H1 (cell line): ENCODE results near the gene GABRB2. TPM values are rescaled to one million over a fixed set of nuclear protein-coding genes. Genes with fewer than 3 reads are reported as not detected.

Source experiments
- CTCF ChIA-PET: fragments of 300-600 bp; sonication (Branson Sonifier 250); formaldehyde crosslinking; loops from one replicate; lab custom pipeline; 2021; ENCODE audit not compliant: partially characterized antibody; lab: Charles Lee
- POLR2A ChIA-PET: fragments of 300-600 bp; sonication (Branson Sonifier 250); formaldehyde crosslinking; loops from one replicate; lab custom pipeline; 2021; ENCODE audit warnings: inconsistent platforms; ENCODE audit not compliant: partially characterized antibody; lab: Charles Lee
- DNase-seq, 2 experiments: peaks; one replicate each; pipeline versions ENCODE4 v3.0.0 to v3.0.0-alpha.2; 2010 to 2022; ENCODE audit warnings: low spot score in 2 of 2, low read depth in 1 of 2, mixed read lengths in 1 of 2
- FAIRE-seq: peaks from 2 replicates; lab custom pipeline; 2011; peaks lifted over from hg19 to GRCh38; lab: Jason Lieb, UNC
- H2AFZ ChIP-seq: 2 replicates; pipeline ENCODE4 v1.8.1; 2012; ENCODE audit warnings: low read length, inconsistent platforms
- H2AK5ac ChIP-seq: 2 replicates; pipeline ENCODE4 v1.6.1; 2013; ENCODE audit warnings: low read depth, low read length
- H2BK120ac ChIP-seq: replicated peaks from 2 replicates; pipeline ENCODE3; 2013; ENCODE audit warnings: low read depth, low read length, inconsistent platforms
- H2BK12ac ChIP-seq: 2 replicates; pipeline ENCODE4 v1.6.1; 2013; ENCODE audit warnings: low read depth, low read length
- H2BK15ac ChIP-seq: 2 replicates; pipeline ENCODE4 v1.6.1; 2013; ENCODE audit warnings: low read length
- H2BK20ac ChIP-seq: 2 replicates; pipeline ENCODE4 v1.6.1; 2013; ENCODE audit warnings: low read length
- H2BK5ac ChIP-seq: 2 replicates; pipeline ENCODE4 v1.6.1; 2013; ENCODE audit warnings: low read depth, low read length
- H3K14ac ChIP-seq: 2 replicates; pipeline ENCODE4 v1.6.1; 2013; ENCODE audit warnings: inconsistent platforms; ENCODE audit not compliant: insufficient read length
- H3K18ac ChIP-seq: 2 replicates; pipeline ENCODE4 v1.6.1; 2013; ENCODE audit warnings: low read length; ENCODE audit errors: extremely low read depth
- H3K23ac ChIP-seq: 2 replicates; pipeline ENCODE4 v1.6.1; 2013; ENCODE audit warnings: inconsistent platforms; ENCODE audit not compliant: insufficient read length
- H3K23me2 ChIP-seq: 2 replicates; pipeline ENCODE4 v1.6.1; 2013; ENCODE audit warnings: low read depth, low read length
- H3K27ac ChIP-seq: 2 replicates; pipeline ENCODE4 v1.6.1; 2011; ENCODE audit warnings: low read depth, low read length, inconsistent platforms
- H3K27me3 ChIP-seq, 4 experiments: replicated peaks in 1 of 4; 1 replicate in 1 of 4; 2 replicates in 3 of 4; pipeline versions ENCODE4 v1.6.1 to v1.8.1; 2011 to 2013; ENCODE audit warnings: low read length in 3 of 4, mild to moderate bottlenecking in 3 of 4, inconsistent platforms in 2 of 4, mixed read lengths in 2 of 4, moderate library complexity in 1 of 4; ENCODE audit not compliant: control insufficient read depth in 3 of 4, insufficient read depth in 3 of 4; ENCODE audit errors: extremely low read depth in 1 of 4
- H3K36me3 ChIP-seq, 4 experiments: 2 replicates each; pipeline versions ENCODE4 v1.6.1 to v1.8.1; 2011 to 2013; ENCODE audit warnings: mild to moderate bottlenecking in 4 of 4, low read length in 3 of 4, moderate library complexity in 2 of 4, control low read depth in 1 of 4, inconsistent platforms in 1 of 4; ENCODE audit not compliant: insufficient read depth in 4 of 4, control insufficient read depth in 2 of 4
- H3K4ac ChIP-seq: replicated peaks from 2 replicates; pipeline ENCODE3; 2013; ENCODE audit warnings: low read length, low read depth, mixed read lengths, inconsistent platforms; ENCODE audit not compliant: insufficient read length
- H3K4me1 ChIP-seq, 4 experiments: replicated peaks in 1 of 4; 1 replicate in 1 of 4; 2 replicates in 3 of 4; pipeline versions ENCODE4 v1.6.1 to v1.8.1; 2011 to 2013; ENCODE audit warnings: low read length in 3 of 4, inconsistent platforms in 2 of 4, mixed read lengths in 1 of 4; ENCODE audit not compliant: insufficient read depth in 4 of 4, control insufficient read depth in 3 of 4
- H3K4me2 ChIP-seq, 2 experiments: 2 replicates each; pipeline versions ENCODE4 v1.6.1 to v1.8.1; 2011 to 2013; ENCODE audit warnings: low read depth in 2 of 2, low read length in 2 of 2, control low read depth in 1 of 2, inconsistent platforms in 1 of 2, mild to moderate bottlenecking in 1 of 2; ENCODE audit not compliant: insufficient read depth in 1 of 2
- H3K4me3 ChIP-seq, 4 experiments: fragments of 200-600, 300-600 bp in 1 of 4; sonication (generic), shearing (Covaris generic), sonication (Bioruptor Twin) in 1 of 4; 2 replicates each; pipeline versions ENCODE4 v1.5.1 to v1.8.1; 2011 to 2016; ENCODE audit warnings: low read length in 4 of 4, low read depth in 3 of 4, control low read depth in 2 of 4, inconsistent platforms in 2 of 4, mild to moderate bottlenecking in 2 of 4, mixed read lengths in 1 of 4, moderate library complexity in 1 of 4; ENCODE audit not compliant: insufficient read depth in 2 of 4; ENCODE audit errors: extremely low read depth in 1 of 4
- H3K56ac ChIP-seq: replicated peaks from 2 replicates; pipeline ENCODE3; 2013; ENCODE audit warnings: low read depth, mild to moderate bottlenecking, mixed read lengths, low read length, inconsistent platforms; ENCODE audit not compliant: insufficient read length
- H3K79me1 ChIP-seq: 2 replicates; pipeline ENCODE4 v1.6.1; 2013; ENCODE audit warnings: low read depth, low read length, control low read depth
- H3K79me2 ChIP-seq, 2 experiments: 2 replicates each; pipeline versions ENCODE4 v1.6.1 to v1.8.1; 2012 to 2013; ENCODE audit warnings: low read length in 2 of 2, mild to moderate bottlenecking in 2 of 2, inconsistent platforms in 1 of 2; ENCODE audit not compliant: insufficient read depth in 2 of 2, control insufficient read depth in 1 of 2
- H3K9ac ChIP-seq, 4 experiments: replicated peaks in 1 of 4; 1 replicate in 1 of 4; 2 replicates in 3 of 4; pipeline versions ENCODE4 v1.6.1 to v1.8.1; 2011 to 2013; ENCODE audit warnings: low read depth in 3 of 4, low read length in 3 of 4, control low read depth in 2 of 4, mild to moderate bottlenecking in 2 of 4, moderate library complexity in 2 of 4, inconsistent platforms in 1 of 4; ENCODE audit errors: extremely low read depth in 1 of 4
- H3K9me3 ChIP-seq, 2 experiments: 2 replicates each; pipeline versions ENCODE4 v1.6.1 to v1.8.1; 2012 to 2013; ENCODE audit warnings: mild to moderate bottlenecking in 2 of 2, moderate library complexity in 2 of 2, control low read depth in 1 of 2, inconsistent platforms in 1 of 2, low read depth in 1 of 2, low read length in 1 of 2, mixed read lengths in 1 of 2; ENCODE audit not compliant: insufficient read depth in 2 of 2
- H4K20me1 ChIP-seq, 2 experiments: replicated peaks in 1 of 2; 2 replicates each; pipeline versions ENCODE3 to v1.8.1; 2011 to 2013; ENCODE audit warnings: inconsistent platforms in 2 of 2, low read length in 2 of 2, mild to moderate bottlenecking in 1 of 2; ENCODE audit not compliant: insufficient read depth in 2 of 2, control insufficient read depth in 1 of 2
- H4K5ac ChIP-seq: 2 replicates; pipeline ENCODE4 v1.6.1; 2013; ENCODE audit warnings: low read length, low read depth, mixed read lengths, inconsistent platforms; ENCODE audit not compliant: insufficient read length
- H4K8ac ChIP-seq: 2 replicates; pipeline ENCODE4 v1.8.0; 2013; ENCODE audit warnings: mild to moderate bottlenecking, moderate library complexity, low read length, inconsistent platforms; ENCODE audit not compliant: insufficient read depth; ENCODE audit errors: extremely low read depth
- H4K91ac ChIP-seq: replicated peaks from 2 replicates; pipeline ENCODE3; 2013; ENCODE audit warnings: low read length, mixed read lengths, inconsistent platforms; ENCODE audit not compliant: insufficient read length
- BACH1 ChIP-seq: IDR thresholded peaks from 2 replicates; pipeline ENCODE4 v1.6.1; 2012; ENCODE audit warnings: low read length, improper control_type of control experiment
- CEBPB ChIP-seq: IDR thresholded peaks from 2 replicates; pipeline ENCODE4 v1.6.1; 2012; ENCODE audit warnings: low read depth, low read length
- CHD1 ChIP-seq: IDR thresholded peaks from 2 replicates; pipeline ENCODE4 v1.6.1; 2012; ENCODE audit warnings: low read depth, low read length, improper control_type of control experiment
- CTBP2 ChIP-seq: IDR thresholded peaks from 2 replicates; pipeline ENCODE4 v1.7.0; 2011; ENCODE audit warnings: borderline replicate concordance, mild to moderate bottlenecking, moderate library complexity, mixed read lengths, low read length; ENCODE audit not compliant: insufficient read depth, insufficient read length
- EZH2 ChIP-seq: fragments of 200-600 bp; sonication (generic); IDR thresholded peaks from 2 replicates; pipeline ENCODE4 v1.7.1; 2012; ENCODE audit warnings: low read depth, mild to moderate bottlenecking, moderate library complexity, low read length, inconsistent platforms; ENCODE audit not compliant: severe bottlenecking
- HDAC6 ChIP-seq: IDR thresholded peaks from one replicate; pipeline ENCODE4 v1.7.1; 2012; ENCODE audit warnings: low read depth, mild to moderate bottlenecking, inconsistent platforms, low read length, moderate library complexity
- PHF8 ChIP-seq: fragments of 200-600 bp; sonication (generic); conservative IDR thresholded peaks from 2 replicates; pipeline ENCODE4 v1.7.1; 2012; ENCODE audit warnings: low read depth, mild to moderate bottlenecking, inconsistent platforms, low read length, moderate library complexity
- POLR2A ChIP-seq, 2 experiments: IDR thresholded peaks; 1 replicate in 1 of 2; 2 replicates in 1 of 2; pipeline ENCODE4 v1.6.1; 2011; ENCODE audit warnings: low read depth in 2 of 2, low read length in 2 of 2, mild to moderate bottlenecking in 2 of 2; ENCODE audit errors: control extremely low read depth in 1 of 2
- POLR2AphosphoS5 ChIP-seq: IDR thresholded peaks from 2 replicates; pipeline ENCODE4 v1.6.1; 2011; ENCODE audit warnings: low read depth, low read length
- SAP30 ChIP-seq: fragments of 300-600 bp; sonication (generic); IDR thresholded peaks from 2 replicates; pipeline ENCODE4 v1.7.1; 2012; ENCODE audit warnings: low read length, moderate library complexity, mild to moderate bottlenecking, inconsistent platforms; ENCODE audit not compliant: insufficient read depth, insufficient replicate concordance
- TAF1 ChIP-seq: IDR thresholded peaks from 2 replicates; pipeline ENCODE4 v1.6.1; 2011; ENCODE audit warnings: mild to moderate bottlenecking, low read depth, low read length
- TBP ChIP-seq: IDR thresholded peaks from 2 replicates; pipeline ENCODE4 v1.6.1; 2011; ENCODE audit warnings: low read depth, low read length, improper control_type of control experiment
- WGBS, 2 experiments: shearing (Covaris generic) in 1 of 2; methylation state at CpG; one replicate each; pipeline versions ENCODE4 v1.1.6 to v1.1.7; 2013 to 2015; ENCODE audit warnings: low lambda C conversion rate in 2 of 2, mixed read lengths in 2 of 2, inconsistent platforms in 1 of 2, low coverage in 1 of 2, missing lambda C conversion rate in 1 of 2; ENCODE audit not compliant: insufficient replicate concordance in 2 of 2, insufficient coverage in 1 of 2, insufficient read length in 1 of 2; ENCODE audit errors: extremely low coverage in 1 of 2, missing lambda C conversion rate in 1 of 2; 5-methylcytosine and 5-hydroxymethylcytosine counted together
- polyA plus RNA-seq, 7 experiments: library from polyadenylated mRNA; depleted of rRNA in 3 of 7; stranded (reverse) in 5 of 7; unstranded in 2 of 7; fragments of >200 nt in 5 of 7; fragments of 200-250 nt in 2 of 7; gene quantifications; 1 replicate in 5 of 7; 2 replicates in 1 of 7; 4 replicates in 1 of 7; pipeline versions ENCODE4 v1.2.1 to v1.2.3, GENCODE V29; 2011 to 2013; ENCODE audit warnings: missing spikeins in 2 of 7, mixed read lengths in 2 of 7
- total RNA-seq: library from RNA; stranded (reverse); fragmentation: NEBNext Ultra II Directional; extraction: Animal tissue kit (Norgen Biotek cat#: 25700); gene quantifications from 2 replicates; pipeline ENCODE4 v1.2.1, GENCODE V29; 2021

GABRB2 gene
- total and polyA plus RNA-seq, 2 of the 8 experiments (the other 6 are each of a cell fraction or from before 2014, with no cell fraction given): 0.54 to 1.9 TPM

DNA sequence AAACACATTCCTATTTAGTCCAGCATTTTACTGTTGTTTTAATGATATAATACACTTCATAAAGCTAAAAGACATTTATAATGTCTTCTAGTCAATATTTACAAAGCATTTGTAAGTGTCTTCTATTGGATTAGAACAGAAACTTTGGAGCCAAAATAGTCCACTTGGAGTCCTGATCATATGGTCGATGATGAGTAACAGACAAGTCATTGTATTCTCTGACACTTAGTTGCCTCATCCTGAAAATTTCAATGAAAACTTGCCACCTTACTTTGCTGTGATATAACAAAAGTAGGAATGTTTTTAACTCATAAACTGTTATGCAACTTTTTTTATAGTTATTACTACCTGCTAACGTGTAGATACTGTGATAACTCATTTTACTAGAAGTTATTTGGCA, 132.5 kb downstream of the GABRB2 start:
- TF ChIP-seq CTBP2 (no peak), EZH2 (no peak), HDAC6 (no peak), CHD1 (no peak), POLR2A (IDR thresholded peaks at IDR 0.05; ENCODE audit: control extremely low read depth in 1 of 2, low read depth in 2 of 2, low read length in 2 of 2) (no peak), BACH1 (no peak), TAF1 (no peak), SAP30 (no peak), TBP (no peak), CEBPB (no peak), PHF8 (no peak), POLR2AphosphoS5 (no peak)
- no peak overlapping the region for H4K5ac ChIP-seq
- ChIA-PET POLR2A (no interaction called here), CTCF (no interaction called here)
- H3K4me2 ChIP-seq: no peak overlapping the region
- no peaks in the 10 kb centered on the region for H3K36me3 ChIP-seq
- no peak for FAIRE-seq
- H2BK5ac ChIP-seq: no peak overlapping the region
- no peak overlapping the region for H3K4me3 ChIP-seq
- no peak overlapping the region for H3K4ac ChIP-seq
- H3K79me2 ChIP-seq: no peaks in the 10 kb centered on the region
- no peak overlapping the region for H3K9ac ChIP-seq
- H2BK120ac ChIP-seq: no peak overlapping the region
- H4K91ac ChIP-seq: no peak overlapping the region
- H4K8ac ChIP-seq: no peak overlapping the region
- H3K79me1 ChIP-seq: no peaks in the 10 kb centered on the region
- H3K18ac ChIP-seq: no peak overlapping the region
- no peak overlapping the region for H2BK15ac ChIP-seq
- H3K27me3 ChIP-seq: no peaks in the 10 kb centered on the region
- 87% methylated on average over 2 of the region's 2 CpGs; no CpG with 5 or more reads in 1 of the 2 experiments for WGBS, 2 experiments
- H2BK20ac ChIP-seq: no peak overlapping the region
- no peak overlapping the region for H3K56ac ChIP-seq
- H3K9me3 ChIP-seq: no peaks in the 10 kb centered on the region
- no peaks in the 10 kb centered on the region for H4K20me1 ChIP-seq
- no peak overlapping the region for H3K27ac ChIP-seq
- no peak overlapping the region for H2AK5ac ChIP-seq
- DNase-seq: no peak
- H2BK12ac ChIP-seq: no peak overlapping the region
- no peaks in the 10 kb centered on the region for H3K23me2 ChIP-seq
- no peak overlapping the region for H3K14ac ChIP-seq
- H3K4me1 ChIP-seq: no peaks in the 10 kb centered on the region
- H3K23ac ChIP-seq: no peak overlapping the region
- no peak overlapping the region for H2AFZ ChIP-seq
